Thymus (tissue), 11 donors: ENCODE measurements around the gene PPTC7. TPM values are rescaled to one million over a fixed set of nuclear protein-coding genes. Genes with fewer than 3 reads are reported as not detected.
"Not testable (repeated sequence)": the region's sequence is repeated elsewhere in the genome, so short reads cannot be mapped to it uniquely, and the experiment has no call there.

ENCODE experiments used
- DNase-seq, 9 donors: peaks; one replicate each; pipeline ENCODE4 v3.0.0-alpha.2; 2013; ENCODE audit warnings: low spot score in 9 of 9, low read depth in 6 of 9, missing footprints in 1 of 9
- H3K27ac ChIP-seq, 2 donors: one replicate each; pipeline ENCODE4 v1.5.1; 2013; ENCODE audit warnings: control low read depth in 1 of 2, low read depth in 1 of 2, low read length in 1 of 2, mild to moderate bottlenecking in 1 of 2, moderate library complexity in 1 of 2
- H3K27me3 ChIP-seq, 2 donors: one replicate each; pipeline ENCODE4 v1.5.1; 2013; ENCODE audit warnings: low read length in 1 of 2; ENCODE audit not compliant: control insufficient read depth in 2 of 2, insufficient read depth in 1 of 2
- H3K36me3 ChIP-seq, 2 donors: one replicate each; pipeline ENCODE4 v1.5.1; 2013; ENCODE audit warnings: low read length in 1 of 2, mild to moderate bottlenecking in 1 of 2, moderate library complexity in 1 of 2; ENCODE audit not compliant: control insufficient read depth in 2 of 2, insufficient read depth in 2 of 2
- H3K4me1 ChIP-seq, 2 donors: one replicate each; pipeline ENCODE4 v1.5.1; 2013; ENCODE audit warnings: low read length in 2 of 2; ENCODE audit not compliant: control insufficient read depth in 2 of 2, insufficient read depth in 2 of 2
- H3K4me3 ChIP-seq, 2 donors: one replicate each; pipeline ENCODE4 v1.5.1; 2013; ENCODE audit warnings: low read length in 2 of 2, control low read depth in 1 of 2, mild to moderate bottlenecking in 1 of 2
- H3K9me3 ChIP-seq, 2 donors: one replicate each; pipeline ENCODE4 v1.5.1; 2013; ENCODE audit warnings: low read length in 1 of 2, mild to moderate bottlenecking in 1 of 2; ENCODE audit not compliant: control insufficient read depth in 2 of 2, insufficient read depth in 1 of 2
- WGBS: extraction: QIAGEN DNeasy Blood & Tissue Kit; methylation state at CpG from one replicate; pipeline ENCODE4 v1.1.7; 2013; 5-methylcytosine and 5-hydroxymethylcytosine counted together
- polyA plus RNA-seq: library from polyadenylated mRNA; stranded (reverse); fragments of 200-250 nt; gene quantifications from one replicate; pipeline ENCODE4 v1.2.3, GENCODE V29; 2013
- total RNA-seq: library from RNA; stranded (reverse); fragments of 120-200 nt; gene quantifications from one replicate; pipeline ENCODE4 v1.2.4, GENCODE V29; 2013
- donor health status: healthy.

The PPTC7 gene
- total and polyA plus RNA-seq, 2 donors: 5.8 to 19.2 TPM

DNA sequence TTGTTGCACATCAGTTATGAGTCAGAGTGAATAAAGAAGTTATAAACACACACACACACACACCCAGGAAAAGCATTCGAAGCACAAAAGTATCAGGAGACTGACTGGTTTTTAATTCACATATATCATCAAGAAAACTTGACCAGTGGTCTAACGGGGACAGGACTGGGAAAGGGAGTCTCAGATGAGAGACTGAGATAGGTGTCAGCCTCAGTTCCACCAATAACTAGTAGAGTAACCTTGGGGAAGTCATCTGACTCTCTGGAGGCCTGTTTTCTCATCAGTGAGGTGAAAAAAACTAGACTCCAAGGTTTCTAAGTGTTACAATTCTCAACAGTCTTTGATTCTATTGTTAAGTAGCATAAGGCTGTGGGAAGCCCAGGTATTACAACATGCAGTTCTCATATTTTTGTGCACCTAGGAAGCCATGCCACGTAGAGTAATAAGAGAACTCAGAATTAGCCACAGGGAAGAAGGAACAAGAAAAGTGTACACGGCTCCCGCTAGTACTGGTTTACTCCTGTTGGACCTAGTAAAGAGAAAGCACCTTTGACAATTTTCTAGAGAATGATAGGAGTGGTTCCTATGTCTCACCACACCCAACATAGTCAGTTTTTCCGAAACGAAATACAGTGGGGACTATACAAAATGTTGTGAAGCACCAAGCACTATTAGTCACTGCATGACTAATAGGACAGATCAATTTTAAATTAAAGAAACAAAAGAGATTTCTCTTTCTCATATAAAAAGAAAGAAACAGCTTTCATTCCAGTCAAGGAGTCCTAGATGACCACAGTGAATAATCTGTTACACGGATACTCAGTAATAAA is 5.0 kb downstream of the PPTC7 start:
- no peaks in the 10 kb centered on the region for H3K27me3 ChIP-seq
- peaks cover 21 to 32% of the 10 kb centered on the region in 2 donors for H3K4me1 ChIP-seq
- H3K27ac ChIP-seq: peak overlapping the region; percentile 77 to 78
- peaks cover 0 to under 1% of the 10 kb centered on the region in 2 donors for H3K9me3 ChIP-seq
- H3K36me3 ChIP-seq: no peaks in the 10 kb centered on the region
- WGBS: 69% methylated on average over 8 of the region's 8 CpGs
- peak in 1 of 9 donors; percentile 47 for DNase-seq
- no peak overlapping the region for H3K4me3 ChIP-seq

GRCh38 chr12:110576504-110576903 is 6.6 kb downstream of the PPTC7 start:
- Histone ChIP-seq H3K27ac (no peak overlapping the region), H3K4me1 (peaks cover 19 to 32% of the 10 kb centered on the region in 2 donors), H3K9me3 (peaks cover 0 to 8% of the 10 kb centered on the region in 2 donors), H3K27me3 (no peaks in the 10 kb centered on the region), H3K4me3 (no peak overlapping the region), H3K36me3 (no peaks in the 10 kb centered on the region)
- no peak for DNase-seq
- WGBS: 97% methylated on average over 2 of the region's 2 CpGs

- peaks cover 8 to 23% of the 10 kb centered on the region in 2 donors for H3K4me1 ChIP-seq
- no peaks in the 10 kb centered on the region for H3K27me3 ChIP-seq
- WGBS: 72% methylated on average over 1 of the region's 1 CpG
- peaks cover 0 to 8% of the 10 kb centered on the region in 2 donors for H3K9me3 ChIP-seq
- DNase-seq: peak in 1 of 9 donors; percentile 20
- no peak overlapping the region for H3K4me3 ChIP-seq
- H3K36me3 ChIP-seq: no peaks in the 10 kb centered on the region
- H3K27ac ChIP-seq: peak overlapping the region in 1 of 2 donors; percentile 60
Measured at GRCh38 chr12:110575326-110575725, 7.8 kb downstream of the PPTC7 start.

DNA sequence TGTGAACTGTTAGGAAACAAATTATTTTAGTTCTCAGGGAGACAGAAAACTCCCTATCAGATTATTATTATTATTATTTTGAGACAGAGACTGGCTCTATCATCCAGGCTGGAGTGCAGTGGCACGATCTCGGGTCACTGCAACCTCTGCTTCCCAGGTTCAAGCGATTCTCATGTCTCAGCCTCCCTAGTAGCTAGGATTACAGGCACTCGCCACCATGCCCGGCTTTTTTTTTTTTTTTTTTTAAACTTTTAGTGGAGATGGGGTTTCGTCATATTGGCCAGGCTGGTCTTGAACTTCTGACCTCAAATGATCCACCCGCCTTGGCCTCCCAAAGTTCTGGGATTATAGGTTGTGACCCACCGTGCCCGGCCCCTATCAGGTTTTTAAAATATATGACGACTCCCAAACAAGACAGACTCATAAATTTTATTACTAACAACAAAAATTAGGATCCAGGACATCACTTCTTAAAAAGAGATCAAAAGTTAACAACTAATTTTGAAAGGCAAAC is 8.3 kb downstream of the PPTC7 start:
- peaks cover 8 to 19% of the 10 kb centered on the region in 2 donors for H3K4me1 ChIP-seq
- not testable (repeated sequence) for H3K27me3 ChIP-seq, H3K27ac ChIP-seq, DNase-seq, H3K4me3 ChIP-seq, H3K36me3 ChIP-seq, H3K9me3 ChIP-seq
- 96% methylated on average over 10 of the region's 10 CpGs for WGBS

DNA sequence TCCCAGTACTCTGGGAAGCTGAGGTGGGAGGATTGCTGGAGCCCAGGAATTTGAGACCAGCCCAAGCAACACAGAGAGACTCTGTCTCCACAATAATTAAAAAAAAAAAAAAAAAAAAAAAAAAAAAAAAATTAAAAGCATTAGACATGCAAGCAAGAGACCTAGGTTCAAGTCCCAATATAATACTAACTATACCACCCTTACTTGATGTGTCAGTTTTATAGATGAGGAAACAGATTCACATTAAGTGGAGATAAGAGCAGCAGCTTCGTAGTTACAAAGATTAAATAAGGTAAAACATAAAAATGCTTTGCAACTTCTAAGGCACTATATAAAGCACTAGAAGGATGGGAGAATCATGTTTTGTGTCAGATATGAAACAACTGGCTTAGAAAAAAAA is 9.1 kb downstream of the PPTC7 start:
- no peak for DNase-seq
- Histone ChIP-seq H3K9me3 (peaks cover 0 to 10% of the 10 kb centered on the region in 2 donors), H3K27ac (no peak overlapping the region), H3K4me1 (peaks cover 4 to 12% of the 10 kb centered on the region in 2 donors), H3K27me3 (no peaks in the 10 kb centered on the region), H3K4me3 (no peak overlapping the region), H3K36me3 (no peaks in the 10 kb centered on the region)
- WGBS: 72% methylated on average over 1 of the region's 1 CpG

GRCh38 chr12:110570798-110571197 is 12.3 kb downstream of the PPTC7 start:
- H3K9me3 ChIP-seq: peaks cover 0 to 14% of the 10 kb centered on the region in 2 donors
- not testable (repeated sequence) for H3K4me3 ChIP-seq, H3K27ac ChIP-seq, DNase-seq, H3K4me1 ChIP-seq, H3K36me3 ChIP-seq, H3K27me3 ChIP-seq
- WGBS: 98% methylated on average over 16 of the region's 16 CpGs

DNA sequence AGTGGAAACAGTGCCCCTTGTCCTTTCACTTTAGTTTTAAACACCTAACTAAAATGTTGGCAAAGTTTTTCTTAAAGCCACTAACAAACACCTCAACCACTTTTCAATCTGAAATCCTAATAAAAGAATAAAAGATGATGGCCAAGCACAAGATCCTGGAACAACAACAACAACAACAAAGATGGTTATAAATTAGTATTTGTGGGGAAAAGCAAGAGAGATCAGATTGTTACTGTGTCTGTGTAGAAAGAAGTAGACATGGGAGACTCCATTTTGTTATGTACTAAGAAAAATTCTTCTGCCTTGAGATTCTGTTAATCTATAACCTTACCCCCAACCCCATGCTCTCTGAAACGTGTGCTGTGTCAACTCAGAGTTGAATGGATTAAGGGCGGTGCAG is 13.3 kb downstream of the PPTC7 start:
- not testable (repeated sequence) for H3K27ac ChIP-seq, H3K36me3 ChIP-seq, H3K27me3 ChIP-seq, DNase-seq, H3K4me3 ChIP-seq, H3K4me1 ChIP-seq
- H3K9me3 ChIP-seq: peaks cover 0 to 14% of the 10 kb centered on the region in 2 donors
- WGBS: no CpG with 5 or more reads among the region's 2 CpGs

DNA sequence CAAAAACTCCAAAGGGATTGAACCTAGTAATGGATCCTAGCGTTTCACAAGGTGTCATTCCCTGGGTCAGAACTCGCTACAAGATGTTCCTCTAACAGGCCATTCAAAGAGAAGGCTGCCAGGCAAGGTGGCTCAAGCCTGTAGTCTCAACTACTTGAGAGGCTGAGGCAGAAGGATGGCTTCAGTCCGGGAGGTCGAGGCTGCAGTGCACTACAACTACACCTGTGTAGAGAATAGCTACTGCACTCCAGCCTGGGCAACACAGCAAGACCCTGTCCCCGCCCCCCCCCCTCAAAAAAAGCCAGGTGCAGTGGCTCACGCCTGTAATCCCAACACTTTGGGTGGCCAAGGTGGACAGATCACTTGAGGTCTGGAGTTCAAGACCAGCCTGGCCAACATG is 14.4 kb downstream of the PPTC7 start:
- H3K27me3 ChIP-seq: no peaks in the 10 kb centered on the region
- 98% methylated on average over 6 of the region's 6 CpGs for WGBS
- H3K4me1 ChIP-seq: no peaks in the 10 kb centered on the region
- DNase-seq: no peak
- no peak overlapping the region for H3K4me3 ChIP-seq
- no peak overlapping the region for H3K27ac ChIP-seq
- peaks cover 0 to 14% of the 10 kb centered on the region in 2 donors for H3K9me3 ChIP-seq
- no peaks in the 10 kb centered on the region for H3K36me3 ChIP-seq

DNA sequence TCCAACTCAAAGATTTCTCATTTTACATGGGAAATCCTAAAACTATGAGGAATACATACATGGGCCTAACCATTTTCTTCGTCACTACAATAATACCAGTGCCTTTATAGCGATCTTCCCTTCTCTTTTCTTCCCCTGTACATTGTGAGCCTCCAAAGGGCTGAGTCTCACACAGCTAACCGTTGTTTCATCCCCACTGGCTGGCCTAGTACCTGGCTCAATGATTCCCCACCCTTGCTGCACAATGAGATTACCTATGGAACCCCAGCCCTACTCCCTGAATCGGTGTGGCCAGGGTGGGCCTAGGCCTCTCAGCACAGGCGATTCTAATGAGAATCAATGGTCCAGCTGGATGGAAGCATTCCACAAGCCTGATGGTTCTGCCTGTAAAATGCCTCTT is 16.1 kb downstream of the PPTC7 start:
- Histone ChIP-seq H3K27me3 (no peaks in the 10 kb centered on the region), H3K4me1 (peaks cover 0 to 7% of the 10 kb centered on the region in 2 donors), H3K4me3 (no peak overlapping the region), H3K36me3 (no peaks in the 10 kb centered on the region), H3K9me3 (peaks cover 0 to 6% of the 10 kb centered on the region in 2 donors), H3K27ac (no peak overlapping the region)
- 98% methylated on average over 5 of the region's 5 CpGs for WGBS
- no peak for DNase-seq
